Fibroblast of villous mesenchyme (primary cell): ENCODE results near the gene FASN. TPM values are rescaled to one million over a fixed set of nuclear protein-coding genes. Genes with fewer than 3 reads are reported as not detected.

Source experiments
- DNase-seq: peaks from one replicate; pipeline ENCODE4 v3.0.0-alpha.2; 2010; ENCODE audit warnings: low read depth
- H3K4me3 ChIP-seq: 2 replicates; pipeline ENCODE4 v1.5.1; 2011; ENCODE audit warnings: low read depth, mild to moderate bottlenecking, low read length
- total RNA-seq: library from RNA; depleted of rRNA; stranded (reverse); fragments of >200 nt; gene quantifications from 2 replicates; pipeline ENCODE4 v1.2.3, GENCODE V29; 2012
- TF ChIP-seq, protein P1 (sequence below): IDR thresholded peaks from 2 replicates; pipeline ENCODE4 v1.5.1; 2012; ENCODE audit warnings: low read depth, mild to moderate bottlenecking, low read length; ENCODE audit not compliant: insufficient read depth

The FASN gene
- total RNA-seq, 1 donor: 274 TPM

DNA sequence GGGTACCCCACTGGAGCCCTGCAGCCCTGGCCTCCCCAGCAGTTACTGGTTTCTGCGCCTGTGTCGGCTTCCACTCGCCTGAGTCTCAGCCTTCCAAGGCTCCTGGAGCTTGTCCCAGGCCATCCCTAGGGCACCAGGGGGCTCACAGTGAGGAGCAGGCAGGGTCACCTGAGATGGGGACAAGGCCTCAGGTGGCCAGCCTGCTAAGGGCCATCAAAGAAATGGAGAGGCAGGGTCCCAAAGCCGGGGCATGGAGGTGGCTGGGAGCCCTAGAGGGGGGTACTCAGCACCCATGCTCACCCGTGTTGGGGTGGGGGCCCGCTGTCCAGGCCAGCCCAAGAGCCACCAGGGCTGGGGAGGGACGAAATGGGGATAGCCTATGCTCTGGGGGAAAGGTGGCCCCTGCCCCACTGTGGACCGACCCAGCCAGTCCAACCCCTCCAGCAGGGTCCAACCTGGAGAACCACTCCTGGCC is 1.3 kb downstream of the FASN start:
- no peak for DNase-seq
- peak overlapping the region; percentile 72 for H3K4me3 ChIP-seq
- TF ChIP-seq, protein P1, sequence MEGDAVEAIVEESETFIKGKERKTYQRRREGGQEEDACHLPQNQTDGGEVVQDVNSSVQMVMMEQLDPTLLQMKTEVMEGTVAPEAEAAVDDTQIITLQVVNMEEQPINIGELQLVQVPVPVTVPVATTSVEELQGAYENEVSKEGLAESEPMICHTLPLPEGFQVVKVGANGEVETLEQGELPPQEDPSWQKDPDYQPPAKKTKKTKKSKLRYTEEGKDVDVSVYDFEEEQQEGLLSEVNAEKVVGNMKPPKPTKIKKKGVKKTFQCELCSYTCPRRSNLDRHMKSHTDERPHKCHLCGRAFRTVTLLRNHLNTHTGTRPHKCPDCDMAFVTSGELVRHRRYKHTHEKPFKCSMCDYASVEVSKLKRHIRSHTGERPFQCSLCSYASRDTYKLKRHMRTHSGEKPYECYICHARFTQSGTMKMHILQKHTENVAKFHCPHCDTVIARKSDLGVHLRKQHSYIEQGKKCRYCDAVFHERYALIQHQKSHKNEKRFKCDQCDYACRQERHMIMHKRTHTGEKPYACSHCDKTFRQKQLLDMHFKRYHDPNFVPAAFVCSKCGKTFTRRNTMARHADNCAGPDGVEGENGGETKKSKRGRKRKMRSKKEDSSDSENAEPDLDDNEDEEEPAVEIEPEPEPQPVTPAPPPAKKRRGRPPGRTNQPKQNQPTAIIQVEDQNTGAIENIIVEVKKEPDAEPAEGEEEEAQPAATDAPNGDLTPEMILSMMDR: no peak

DNA sequence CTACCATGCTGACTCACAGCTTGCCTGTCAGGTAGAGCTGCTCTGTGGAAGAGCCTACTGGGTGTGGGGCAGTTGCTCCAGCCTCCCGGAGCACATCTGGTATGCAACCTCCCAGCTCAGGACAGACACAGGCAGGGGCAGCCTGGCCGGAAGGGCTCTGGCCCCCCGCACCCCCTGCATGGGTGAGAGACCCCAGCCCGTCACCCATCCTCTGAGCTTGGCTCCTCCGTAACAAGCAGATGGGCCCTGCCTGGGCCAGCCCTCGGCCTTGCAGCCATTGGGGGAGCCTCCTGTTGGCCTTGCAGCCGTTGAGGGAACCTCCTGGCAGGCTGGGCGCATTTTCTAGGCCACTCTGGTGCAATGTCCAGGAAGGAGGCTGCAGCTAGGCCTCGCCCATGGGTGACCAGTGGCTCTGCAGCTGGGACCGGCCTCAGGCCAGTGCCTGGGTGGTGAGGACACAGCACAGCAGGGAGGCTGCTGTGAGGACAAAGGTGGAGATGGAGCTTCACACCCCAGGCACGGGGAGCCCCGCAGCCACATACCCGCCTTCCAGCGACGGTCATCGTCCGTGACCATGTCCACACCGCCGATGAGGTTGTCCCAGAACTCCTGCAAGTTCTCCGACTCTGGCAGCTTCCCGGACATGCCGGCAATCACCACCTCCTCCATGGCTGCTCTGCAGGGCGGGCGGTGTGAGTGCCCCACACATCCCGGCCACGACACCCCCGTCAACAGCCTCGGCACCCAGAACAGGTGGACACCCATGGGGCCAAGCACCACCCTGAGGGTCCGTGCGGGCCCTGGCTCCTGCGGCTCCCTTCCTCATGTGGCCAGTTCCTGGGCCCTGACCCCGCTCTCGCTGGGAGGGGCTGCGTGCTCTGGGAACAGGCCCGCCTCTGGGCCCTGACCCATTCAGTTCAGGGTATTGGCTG is 2.0 kb downstream of the FASN start:
- no peak for DNase-seq
- H3K4me3 ChIP-seq: peak overlapping the region; percentile 72
- TF ChIP-seq, protein P1: no peak

DNA sequence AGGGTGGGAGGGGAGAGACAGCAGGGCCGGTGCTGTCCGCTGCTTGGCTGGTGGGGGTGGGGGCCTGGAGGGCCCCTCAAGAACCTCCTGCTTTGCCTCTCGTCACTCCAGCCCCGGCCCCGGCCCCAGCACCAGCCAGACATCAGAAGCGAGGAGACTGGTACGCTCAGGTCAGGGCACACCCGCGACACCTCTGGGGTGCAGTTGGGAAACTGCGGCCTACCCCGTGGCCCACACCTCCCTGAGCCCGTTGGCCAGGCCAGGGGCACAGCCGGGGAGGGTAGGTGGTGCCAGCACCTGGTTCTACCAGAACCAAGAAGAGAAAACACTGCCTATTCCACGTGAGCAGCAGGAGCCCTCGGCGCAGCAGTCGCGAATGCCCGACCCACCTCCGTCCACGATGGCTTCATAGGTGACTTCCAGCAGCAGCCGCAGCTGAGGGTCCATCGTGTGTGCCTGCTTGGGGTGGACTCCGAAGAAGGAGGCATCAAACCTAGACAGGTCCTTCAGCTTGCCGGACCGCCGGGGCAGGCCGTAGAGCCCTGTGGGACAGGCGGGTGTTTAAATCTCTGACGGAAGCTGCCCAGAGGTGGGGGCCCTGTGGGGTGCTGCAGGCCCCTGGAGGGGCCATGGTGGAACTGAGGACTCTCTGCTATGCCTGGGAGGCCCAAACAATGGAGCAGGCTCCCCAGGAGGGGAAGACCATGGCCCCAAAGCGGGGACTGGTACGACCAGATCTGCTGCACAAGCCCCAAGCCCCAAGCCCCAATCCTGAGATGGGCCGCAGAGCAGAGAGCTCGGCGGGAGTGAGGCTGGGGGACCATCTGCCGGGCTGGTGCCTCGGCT is 2.9 kb downstream of the FASN start:
- DNase-seq: no peak
- TF ChIP-seq, protein P1: no peak
- H3K4me3 ChIP-seq: no peak overlapping the region

DNA sequence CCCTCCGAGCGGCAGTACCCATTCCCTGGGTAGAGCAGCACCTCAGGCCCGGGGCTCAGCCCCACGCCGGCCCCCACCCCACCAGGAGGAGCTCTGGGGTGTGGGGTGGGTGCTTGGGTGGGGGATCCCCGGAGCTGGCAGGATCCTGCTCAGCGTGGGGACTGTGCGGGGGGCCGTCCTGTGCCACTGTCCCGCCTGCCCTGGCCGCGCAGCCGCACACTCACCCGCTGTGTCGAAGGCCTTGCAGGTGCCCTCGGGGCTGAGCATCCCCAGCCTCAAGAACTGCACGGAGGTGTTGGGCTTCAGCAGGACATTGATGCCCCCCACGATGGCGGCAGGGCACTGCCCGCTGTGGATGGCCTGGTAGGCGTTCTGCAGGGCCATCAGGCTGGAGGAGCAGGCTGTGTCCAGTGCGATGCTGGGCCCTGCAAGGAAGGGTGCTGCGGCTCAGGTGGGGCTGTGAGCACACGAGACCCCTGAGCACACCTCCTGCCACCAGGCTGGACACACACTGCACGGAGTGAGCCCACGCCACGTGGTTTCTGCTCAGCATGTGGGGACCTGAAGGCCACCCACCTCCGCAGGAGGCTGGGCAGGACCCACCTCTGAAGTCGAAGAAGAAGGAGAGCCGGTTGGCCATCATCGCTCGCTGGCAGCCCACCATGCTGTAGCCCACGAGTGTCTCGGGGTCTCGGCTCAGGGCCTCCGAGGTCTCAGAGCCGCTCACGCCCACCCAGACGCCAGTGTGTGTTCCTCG is 4.9 kb downstream of the FASN start:
- no peak overlapping the region for H3K4me3 ChIP-seq
- no peak for DNase-seq
- TF ChIP-seq, protein P1: no peak

DNA sequence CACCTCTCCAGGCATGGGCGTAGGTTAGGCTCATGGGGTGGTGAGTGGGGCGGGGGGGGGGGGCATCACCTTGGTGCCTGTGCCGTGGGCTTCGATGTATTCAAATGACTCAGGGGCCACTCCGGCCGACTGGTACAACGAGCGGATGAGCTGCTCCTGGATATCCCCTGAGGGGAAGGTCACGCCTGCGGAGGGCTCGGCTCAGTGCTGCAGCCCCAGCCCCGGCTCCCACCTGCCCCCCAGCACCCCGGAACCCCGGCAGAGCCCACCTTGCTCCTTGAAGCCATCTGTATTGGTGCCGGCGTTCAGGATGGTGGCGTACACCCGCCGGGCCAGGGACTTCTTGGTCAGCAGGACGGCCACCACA is 5.4 kb downstream of the FASN start:
- TF ChIP-seq, protein P1: no peak
- no peak for DNase-seq
- no peak overlapping the region for H3K4me3 ChIP-seq

DNA sequence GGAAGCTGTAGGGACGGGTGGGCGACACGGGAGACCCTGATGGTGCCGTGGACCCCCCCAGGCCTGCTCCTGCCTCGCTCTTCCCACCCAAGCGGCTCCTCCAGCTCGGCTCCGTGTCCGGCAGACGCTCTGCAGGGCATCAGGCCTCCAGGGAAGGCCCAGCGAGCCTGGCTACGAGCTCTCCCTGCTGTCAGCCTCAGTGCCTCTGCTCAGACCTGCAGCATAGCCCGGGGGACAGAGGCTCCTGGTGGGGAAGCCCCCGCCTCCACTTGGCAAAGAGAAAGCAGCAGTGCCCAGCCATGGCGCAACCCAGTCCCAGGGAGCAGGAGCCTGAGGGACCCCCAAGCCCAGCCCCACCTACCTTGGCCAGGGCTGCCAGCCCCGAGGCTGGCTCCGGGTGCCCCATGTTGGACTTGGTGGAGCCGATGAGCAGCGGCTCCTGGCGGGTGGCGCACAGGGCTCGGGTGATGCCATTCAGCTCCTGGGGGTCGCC is 5.9 kb downstream of the FASN start:
- no peak overlapping the region for H3K4me3 ChIP-seq
- DNase-seq: no peak
- TF ChIP-seq, protein P1: no peak
